NCI-H82 (cell line): ENCODE data around the gene NUP98.

Experiments
- DNase-seq: peaks from one replicate; lab custom pipeline; 2025; lab: John Stamatoyannopoulos, UW

NUP98 gene

DNA sequence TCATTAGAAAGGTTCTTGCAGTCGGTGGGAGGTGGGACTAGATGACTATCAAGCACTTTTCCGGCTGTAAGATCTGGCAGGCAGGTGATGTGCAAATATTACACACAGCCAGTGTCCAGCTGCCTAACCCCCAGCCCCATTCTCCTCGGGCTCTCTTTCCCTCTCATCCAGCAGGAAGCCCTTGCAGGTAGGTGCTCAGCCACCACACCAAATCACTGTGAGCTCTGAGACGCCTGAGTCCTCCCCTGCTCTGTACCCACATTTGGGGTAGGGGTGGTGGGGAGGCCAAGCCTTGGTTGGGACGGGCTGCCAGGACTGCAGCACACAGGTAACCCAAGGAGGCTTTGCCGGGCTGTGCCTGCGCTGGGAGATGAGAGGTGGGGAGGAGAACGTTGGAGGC, 156.2 kb downstream of the NUP98 start:
- no peak for DNase-seq

DNA sequence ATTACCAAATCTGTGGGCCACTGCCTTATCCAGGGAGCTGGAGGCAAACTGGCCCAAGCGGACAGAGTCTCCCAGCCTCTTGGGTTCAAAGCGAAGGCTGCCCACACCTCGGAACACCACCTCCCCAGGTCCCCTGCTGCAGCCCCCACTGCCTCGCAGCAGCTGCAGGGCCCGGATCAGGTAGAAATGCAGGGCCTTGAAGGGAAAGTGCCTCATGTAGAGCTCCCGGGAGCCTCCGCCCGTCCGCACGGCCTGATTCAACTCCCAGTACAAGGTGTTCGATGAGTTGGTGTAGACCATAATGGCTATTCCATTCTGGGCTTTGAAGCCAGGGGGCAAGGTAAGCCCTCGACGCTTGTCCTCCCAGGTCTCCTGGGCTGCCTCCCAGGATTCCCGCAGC, 157.5 kb downstream of the NUP98 start:
- DNase-seq, result no peak

DNA sequence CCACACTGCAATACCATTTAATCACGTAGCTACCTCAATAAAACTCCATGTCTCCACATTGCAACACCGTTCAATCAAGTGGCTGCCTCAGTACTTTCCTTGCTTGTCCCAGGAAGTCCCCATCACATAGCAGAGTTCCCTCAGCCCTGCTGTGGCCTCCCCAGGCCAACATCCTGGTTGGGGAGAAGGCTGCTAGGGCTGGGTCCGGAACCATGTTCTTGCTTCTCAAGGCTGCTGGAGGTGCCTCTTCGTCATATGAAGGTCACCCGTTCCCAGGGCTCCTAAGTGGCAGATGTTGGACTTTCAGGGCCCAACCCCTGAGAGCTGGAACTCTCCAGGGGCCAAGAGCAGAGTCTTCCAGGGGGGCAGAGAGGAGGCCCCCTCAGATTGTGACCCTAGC, 158.8 kb downstream of the NUP98 start:
- DNase-seq, result no peak

DNA sequence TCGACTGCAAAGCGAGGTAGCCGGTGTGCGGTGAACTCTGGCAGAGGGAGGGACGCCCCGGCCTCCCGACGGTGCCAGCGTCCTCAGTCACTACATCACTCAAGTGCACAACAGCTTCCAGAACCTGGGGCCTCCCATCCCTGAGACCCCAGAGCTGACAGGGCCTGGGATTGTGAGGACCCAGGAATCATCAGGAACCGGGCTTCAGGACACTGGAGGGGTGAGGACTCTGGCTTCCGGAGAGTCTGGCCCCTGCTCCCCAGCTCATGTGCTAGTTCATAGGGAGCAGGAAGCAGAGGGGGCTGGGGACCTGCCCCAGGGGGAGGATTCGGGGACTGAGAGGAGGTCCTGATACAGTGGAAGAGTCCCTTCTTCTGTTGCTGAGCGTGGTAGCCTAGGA, 160.2 kb downstream of the NUP98 start:
- DNase-seq, result no peak

DNA sequence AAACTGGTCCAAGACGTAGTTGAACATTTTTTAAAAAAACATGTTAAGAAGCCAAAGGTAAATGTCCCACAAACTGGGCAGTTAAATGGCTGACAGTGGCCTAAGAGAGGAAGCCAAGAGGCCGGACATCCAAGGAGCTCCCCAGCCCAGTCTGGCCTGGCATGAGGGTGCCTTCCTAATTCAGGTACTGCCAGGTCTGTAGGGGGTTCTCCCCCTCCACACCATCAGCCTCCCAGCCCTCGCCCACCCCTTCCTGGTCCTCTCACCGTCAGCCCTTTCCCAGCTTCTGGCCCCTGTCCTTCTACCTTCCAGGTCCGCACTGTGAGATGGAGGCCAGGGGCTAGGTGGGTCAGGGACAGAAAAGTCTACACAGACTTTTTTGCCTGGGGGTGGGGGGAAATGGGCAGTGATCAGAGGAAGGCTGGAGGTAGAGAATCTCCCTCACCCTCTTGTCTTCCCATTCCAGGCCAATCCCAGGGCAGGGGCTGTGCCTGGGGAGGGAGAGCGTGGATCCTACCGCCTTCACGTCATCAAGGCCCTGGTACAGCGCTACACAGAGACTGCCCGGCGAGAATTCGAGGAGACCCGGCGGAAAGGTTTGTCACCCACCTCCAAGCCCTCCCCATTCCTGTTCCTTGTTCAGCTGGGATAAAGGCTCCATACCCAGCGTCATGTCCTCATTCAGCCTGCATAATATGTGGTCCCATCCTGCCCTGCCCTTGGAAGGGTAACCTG, 161.5 kb downstream of the NUP98 start:
- DNase-seq, result no peak

DNA sequence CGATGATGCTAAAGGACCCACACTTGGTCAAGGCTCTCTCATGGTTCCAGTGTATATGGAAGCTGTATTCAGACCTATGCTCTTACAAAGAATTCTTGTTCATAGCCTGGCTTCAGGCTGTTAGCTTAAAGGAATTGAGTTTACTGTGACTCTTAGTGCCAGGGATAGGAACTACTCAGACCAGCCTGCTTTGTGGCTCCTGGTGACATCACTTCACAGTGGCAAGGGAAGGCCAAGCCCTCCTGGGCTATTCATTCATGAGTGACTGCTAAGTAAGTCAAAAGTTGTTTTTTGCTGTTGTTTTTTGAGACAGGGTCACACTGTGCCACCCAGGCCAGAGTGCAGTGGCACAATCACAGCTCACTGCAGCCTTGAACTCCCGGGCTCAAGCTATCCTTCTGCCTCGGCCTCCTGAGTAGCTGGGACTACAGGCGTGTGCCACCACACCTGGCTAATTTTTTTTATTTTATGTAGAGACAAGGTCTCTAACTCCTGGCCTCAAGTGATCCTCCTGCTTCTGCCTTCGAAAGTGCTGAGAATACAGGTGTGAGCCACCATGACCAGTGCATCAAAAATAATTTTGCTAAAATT, 165.2 kb downstream of the NUP98 start:
- DNase-seq, result no peak

DNA sequence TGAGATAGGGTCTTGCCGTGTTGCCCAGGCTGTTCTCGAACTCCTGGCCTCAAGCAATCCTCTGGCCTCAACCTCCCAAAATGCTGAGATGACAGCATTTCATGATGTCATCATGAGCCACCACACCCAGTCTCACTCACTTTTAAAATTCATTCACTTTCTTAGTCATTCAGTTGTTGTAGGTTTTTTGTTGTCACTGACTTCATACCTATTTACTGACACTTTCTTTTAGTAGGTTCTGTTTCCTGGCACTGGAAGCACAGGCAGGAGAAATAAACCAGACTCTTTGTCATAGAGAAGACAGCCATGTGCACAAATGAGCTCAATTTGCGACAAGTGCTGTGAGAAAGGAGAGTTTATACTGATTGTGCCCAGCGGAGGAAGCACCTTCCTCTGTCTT, 166.0 kb downstream of the NUP98 start:
- no peak for DNase-seq

DNA sequence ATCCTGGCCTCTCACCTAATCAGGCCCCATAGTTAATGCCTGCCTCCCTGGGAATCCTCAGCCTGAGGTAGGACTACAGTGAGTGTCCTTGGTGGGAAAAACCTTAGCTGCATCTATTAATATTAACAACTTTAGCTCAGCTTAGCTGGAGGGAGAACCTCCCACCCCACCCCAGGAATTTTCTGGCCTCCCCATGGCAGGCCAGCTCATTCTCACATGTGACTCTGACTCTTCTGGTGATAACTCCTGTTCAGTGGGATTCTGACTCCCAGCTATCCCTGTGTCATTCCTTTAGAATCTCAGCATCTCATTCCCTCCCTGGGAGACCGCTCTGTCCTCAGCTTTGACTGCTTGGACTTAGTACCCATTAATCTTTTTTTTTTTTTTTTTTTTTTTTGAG, 170.1 kb downstream of the NUP98 start:
- no peak for DNase-seq

DNA sequence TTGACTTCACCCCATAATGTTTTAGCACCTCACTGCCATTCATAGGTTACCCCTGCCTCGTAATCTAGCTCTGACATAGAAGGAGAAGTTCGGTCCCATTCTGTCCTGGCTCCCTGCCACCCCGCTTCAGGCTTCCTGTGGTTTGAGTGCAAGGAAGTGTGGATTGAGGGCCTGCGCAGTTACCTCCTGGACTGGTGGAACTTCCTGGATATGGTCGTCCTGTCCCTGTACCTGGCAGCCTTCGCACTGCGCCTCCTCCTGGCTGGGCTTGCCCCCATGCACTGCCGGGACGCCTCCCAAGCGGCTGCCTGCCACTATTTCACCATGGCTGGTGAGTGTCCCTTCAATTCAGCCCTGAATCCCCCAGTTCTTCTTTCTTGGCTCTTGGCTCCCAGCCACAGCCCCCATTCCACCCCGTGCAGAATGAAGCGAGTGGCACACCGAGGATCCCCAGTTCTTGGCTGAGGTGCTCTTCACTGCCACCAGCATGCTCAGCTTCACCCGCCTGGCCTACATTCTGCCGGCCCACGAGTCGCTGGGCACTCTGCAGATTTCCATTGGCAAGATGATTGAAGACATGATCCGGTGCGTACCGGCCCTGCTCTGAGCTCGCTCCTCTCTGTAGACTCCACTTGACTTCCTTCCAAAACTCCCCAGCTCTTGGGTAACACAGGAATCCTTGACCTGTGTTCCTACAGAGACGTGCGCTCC, 170.9 kb downstream of the NUP98 start:
- DNase-seq, result no peak
